GM18868 (cell line): ENCODE measurements around the gene SOX21.
A peak's percentile ranks its signal among the peaks of the same experiment; 100 is the strongest.

ENCODE experiments used
- ATAC-seq: cut with Tn5 transposase; IDR thresholded peaks from one replicate; pipeline ENCODE4 v1.9.1; 2021; ENCODE audit warnings: mild to moderate bottlenecking, moderate library complexity; ENCODE audit not compliant: unreplicated experiment

The SOX21 gene

GRCh38 chr13:94682229-94682628 lies 30.1 kb downstream of the SOX21 start:
- no peak for ATAC-seq

- no peak for ATAC-seq
Observed at GRCh38 chr13:94679614-94680013, 32.7 kb downstream of the SOX21 start.

- no peak for ATAC-seq
Observed at GRCh38 chr13:94678845-94679244, 33.5 kb downstream of the SOX21 start.

GRCh38 chr13:94677799-94678198 lies 34.5 kb downstream of the SOX21 start:
- no peak for ATAC-seq

- ATAC-seq: peak; percentile 88
Observed at GRCh38 chr13:94674609-94675348, 37.6 kb downstream of the SOX21 start.

GRCh38 chr13:94673851-94674250 lies 38.5 kb downstream of the SOX21 start:
- ATAC-seq: no peak

- ATAC-seq: no peak
Observed at GRCh38 chr13:94672400-94672799, 39.9 kb downstream of the SOX21 start.

GRCh38 chr13:94667190-94667589 lies 45.2 kb downstream of the SOX21 start:
- ATAC-seq: no peak

- no peak for ATAC-seq
Observed at GRCh38 chr13:94666065-94666464, 46.3 kb downstream of the SOX21 start.

- no peak for ATAC-seq
Observed at GRCh38 chr13:94664889-94665288, 47.5 kb downstream of the SOX21 start.

GRCh38 chr13:94662274-94662945 lies 49.9 kb downstream of the SOX21 start:
- ATAC-seq: no peak

- ATAC-seq: no peak
Observed at GRCh38 chr13:94661406-94661805, 50.9 kb downstream of the SOX21 start.

- peak; percentile 28 for ATAC-seq
Observed at GRCh38 chr13:94660695-94661326, 51.5 kb downstream of the SOX21 start.
